Fibroblast of mammary gland (primary cell): ENCODE data around the gene VAT1L.
A peak's percentile ranks its signal among the peaks of the same experiment; 100 is the strongest.

Experiments used
- DNase-seq: peaks from one replicate; pipeline ENCODE4 v3.0.0-alpha.2; 2010; ENCODE audit warnings: low read depth
- H3K4me3 ChIP-seq: 2 replicates; pipeline ENCODE4 v1.5.1; 2011; ENCODE audit warnings: low read depth, mild to moderate bottlenecking, low read length, moderate library complexity; ENCODE audit not compliant: control insufficient read depth
- CTCF ChIP-seq: conservative IDR thresholded peaks from 2 replicates; pipeline ENCODE4 v1.5.1; 2011; ENCODE audit warnings: low read depth, low read length, inconsistent platforms; ENCODE audit not compliant: control insufficient read depth, insufficient read depth

The VAT1L gene

GRCh38 chr16:77897129-77897437 lies 108.7 kb downstream of the VAT1L start:
- peak; percentile 68 for DNase-seq
- TF ChIP-seq CTCF: no peak
- H3K4me3 ChIP-seq: no peak overlapping the region

- TF ChIP-seq CTCF: no peak
- no peak for DNase-seq
Measured at GRCh38 chr16:77897831-77898605, 109.7 kb downstream of the VAT1L start.

GRCh38 chr16:77898671-77899211 lies 110.4 kb downstream of the VAT1L start:
- TF ChIP-seq CTCF: no peak
- DNase-seq: peak; percentile 82
- H3K4me3 ChIP-seq: no peak overlapping the region

More at GRCh38 chr16:77897831-77898605, 109.7 kb downstream of the VAT1L start:
- no peak overlapping the region for H3K4me3 ChIP-seq

GRCh38 chr16:77899416-77899815 lies 111.1 kb downstream of the VAT1L start:
- TF ChIP-seq CTCF: no peak
- peak; percentile 30 for DNase-seq
- no peak overlapping the region for H3K4me3 ChIP-seq

GRCh38 chr16:77905374-77905920 lies 117.1 kb downstream of the VAT1L start:
- TF ChIP-seq CTCF: no peak
- no peak overlapping the region for H3K4me3 ChIP-seq
- DNase-seq: no peak

GRCh38 chr16:77910021-77910420 lies 121.7 kb downstream of the VAT1L start:
- no peak for DNase-seq
- H3K4me3 ChIP-seq: no peak overlapping the region
- TF ChIP-seq CTCF: no peak

GRCh38 chr16:77912617-77913016 lies 124.3 kb downstream of the VAT1L start:
- no peak for TF ChIP-seq CTCF
- no peak overlapping the region for H3K4me3 ChIP-seq
- no peak for DNase-seq
